Gastroesophageal sphincter (tissue), 3 donors: ENCODE measurements around the gene SORL1-AS1.

Experiments
- CTCF ChIP-seq, 4 experiments: fragments of 200-600 bp in 2 of 4; fragments of 450-650 bp in 2 of 4; sonication (generic) in 1 of 4; IDR thresholded peaks; one replicate each; pipeline ENCODE4 v1.5.1; 2017 to 2019; ENCODE audit warnings: antibody characterized with exemption in 4 of 4, mild to moderate bottlenecking in 2 of 4, moderate library complexity in 2 of 4
- EP300 ChIP-seq: sonication (generic); formaldehyde crosslinking; IDR thresholded peaks from one replicate; pipeline ENCODE4 v1.6.1; 2017; ENCODE audit warnings: antibody characterized with exemption, mild to moderate bottlenecking
- POLR2A ChIP-seq, 2 donors: fragments of 450-650 bp; IDR thresholded peaks; one replicate each; pipeline ENCODE4 v1.6.1; 2017; ENCODE audit warnings: antibody characterized with exemption in 2 of 2, mild to moderate bottlenecking in 2 of 2, moderate library complexity in 1 of 2

- TF ChIP-seq CTCF (IDR thresholded peaks at IDR 0.05), result peak in 2 of 4 experiments; percentile 14 to 21
- TF ChIP-seq EP300, result no peak
- TF ChIP-seq POLR2A (IDR thresholded peaks at IDR 0.05), result no peak
These were observed 6.0 kb downstream of the SORL1-AS1 start for GRCh38 chr11:121446752-121447156.
